Measurements from ENCODE around the gene MAST1. TPM values are rescaled to one million over a fixed set of nuclear protein-coding genes. Genes with fewer than 3 reads are reported as not detected.

The MAST1 gene
- total and polyA plus RNA-seq, 7 donors, result 0.09 to 0.13 (median 0.10) TPM; not detected in 4

DNA sequence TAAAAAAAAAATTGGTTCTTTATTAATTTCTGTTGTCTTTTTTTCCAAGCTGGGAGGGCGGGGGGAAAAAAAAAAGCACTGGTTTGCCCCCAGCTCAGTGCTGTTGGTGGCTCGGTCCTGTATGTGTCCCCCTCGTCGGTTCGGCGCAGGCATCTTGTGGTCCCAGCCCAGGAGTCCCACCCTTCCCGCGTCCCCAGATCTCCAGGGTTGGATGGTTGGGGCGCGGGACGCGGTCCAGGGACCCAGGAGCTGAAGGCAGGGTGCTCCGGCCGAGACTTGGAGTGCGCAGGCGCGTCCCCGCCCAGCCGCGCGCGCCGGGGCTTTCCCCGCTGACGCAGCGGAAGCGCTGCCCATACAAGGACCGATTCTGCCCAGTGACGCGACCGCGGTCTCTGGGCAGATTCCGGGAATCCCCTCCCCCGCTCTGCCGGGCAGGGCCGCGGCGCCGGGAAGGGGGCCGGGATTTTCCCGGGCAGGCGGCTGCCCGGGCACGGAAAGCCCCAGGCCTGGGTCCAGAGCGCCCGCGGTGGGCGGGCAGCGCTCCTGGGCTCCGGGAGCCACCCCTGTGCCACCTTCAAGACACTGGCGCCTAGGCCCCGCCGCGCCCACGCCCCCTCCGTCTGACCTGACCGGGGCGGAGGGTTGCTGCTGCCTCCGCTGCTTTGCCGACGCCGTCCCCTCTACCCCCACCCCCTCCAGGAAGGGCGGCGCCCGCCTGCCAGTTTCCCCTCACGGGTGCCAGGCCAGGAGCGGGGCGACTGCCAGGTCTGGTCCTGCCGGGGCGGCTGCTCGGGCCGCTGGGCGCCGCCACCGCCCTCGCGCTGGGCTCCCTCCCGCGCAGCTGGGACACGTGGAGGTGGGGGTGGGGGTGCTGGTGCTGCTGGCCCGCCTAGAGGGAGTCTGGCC lies 44.8 kb upstream of the MAST1 start:
- H3K36me3 ChIP-seq (ENCODE audit: insufficient read depth in 1 of 2, low read depth in 1 of 2), result peaks cover 0 to 9% of the 10 kb centered on the region in 2 donors
- intact Hi-C loops (cut with DNase I), result no loop called here
- no peaks in the 10 kb centered on the region for H3K27me3 ChIP-seq (ENCODE audit: insufficient read depth in 3 of 3, low read length in 2 of 3)
- peak; percentile 94 to 97 for DNase-seq
- TF ChIP-seq, protein P1, sequence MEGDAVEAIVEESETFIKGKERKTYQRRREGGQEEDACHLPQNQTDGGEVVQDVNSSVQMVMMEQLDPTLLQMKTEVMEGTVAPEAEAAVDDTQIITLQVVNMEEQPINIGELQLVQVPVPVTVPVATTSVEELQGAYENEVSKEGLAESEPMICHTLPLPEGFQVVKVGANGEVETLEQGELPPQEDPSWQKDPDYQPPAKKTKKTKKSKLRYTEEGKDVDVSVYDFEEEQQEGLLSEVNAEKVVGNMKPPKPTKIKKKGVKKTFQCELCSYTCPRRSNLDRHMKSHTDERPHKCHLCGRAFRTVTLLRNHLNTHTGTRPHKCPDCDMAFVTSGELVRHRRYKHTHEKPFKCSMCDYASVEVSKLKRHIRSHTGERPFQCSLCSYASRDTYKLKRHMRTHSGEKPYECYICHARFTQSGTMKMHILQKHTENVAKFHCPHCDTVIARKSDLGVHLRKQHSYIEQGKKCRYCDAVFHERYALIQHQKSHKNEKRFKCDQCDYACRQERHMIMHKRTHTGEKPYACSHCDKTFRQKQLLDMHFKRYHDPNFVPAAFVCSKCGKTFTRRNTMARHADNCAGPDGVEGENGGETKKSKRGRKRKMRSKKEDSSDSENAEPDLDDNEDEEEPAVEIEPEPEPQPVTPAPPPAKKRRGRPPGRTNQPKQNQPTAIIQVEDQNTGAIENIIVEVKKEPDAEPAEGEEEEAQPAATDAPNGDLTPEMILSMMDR (IDR thresholded peaks at IDR 0.05), result no peak
- 0% methylated on average over 57 to 81 of the region's 81 CpGs for WGBS, 3 donors
- H3K4me1 ChIP-seq, result peaks cover 16% of the 10 kb centered on the region
- peak overlapping the region; percentile 99 for H3K27ac ChIP-seq
- peak overlapping the region; percentile 99 for H3K4me3 ChIP-seq
- H3K9me3 ChIP-seq, result no peaks in the 10 kb centered on the region
- peak; percentile 58 to 73 (median 66) for ATAC-seq

DNA sequence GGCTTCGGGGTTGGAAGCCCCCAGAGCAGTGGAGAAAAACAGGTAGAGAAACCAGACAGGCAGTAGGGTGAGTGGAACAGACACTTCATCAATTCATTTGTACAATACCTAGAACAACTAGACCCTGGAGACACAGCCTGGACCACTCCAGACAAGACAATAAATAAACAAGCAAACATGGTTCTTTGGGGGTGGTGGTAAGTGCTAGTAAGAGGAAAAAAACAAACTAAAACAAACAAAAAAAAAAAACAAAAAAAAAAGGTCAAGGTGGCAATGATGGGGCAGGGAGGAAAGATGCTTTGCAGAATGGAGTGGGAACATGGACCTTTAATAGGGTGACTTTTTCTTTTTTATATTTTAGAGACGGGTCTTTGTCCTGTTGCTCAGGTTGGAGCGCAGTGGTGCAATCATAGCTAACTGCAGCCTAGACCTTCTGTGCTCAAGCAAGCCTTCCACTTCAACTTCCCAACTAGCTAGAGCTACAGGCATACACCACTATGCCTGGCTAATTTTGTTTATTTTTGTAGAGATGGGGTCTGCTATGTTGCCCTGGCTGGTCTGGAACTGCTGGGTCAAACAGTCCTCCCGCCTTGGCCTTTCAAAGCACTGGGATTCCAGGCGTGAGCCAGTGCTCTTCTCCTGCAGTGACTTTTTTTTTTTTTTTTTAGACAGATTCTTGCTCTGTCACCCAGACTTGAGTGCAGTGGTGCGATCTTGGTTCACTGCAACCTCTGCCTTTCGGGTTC lies 43.9 kb upstream of the MAST1 start:
- intact Hi-C loops (cut with DNase I), result no loop called here

DNA sequence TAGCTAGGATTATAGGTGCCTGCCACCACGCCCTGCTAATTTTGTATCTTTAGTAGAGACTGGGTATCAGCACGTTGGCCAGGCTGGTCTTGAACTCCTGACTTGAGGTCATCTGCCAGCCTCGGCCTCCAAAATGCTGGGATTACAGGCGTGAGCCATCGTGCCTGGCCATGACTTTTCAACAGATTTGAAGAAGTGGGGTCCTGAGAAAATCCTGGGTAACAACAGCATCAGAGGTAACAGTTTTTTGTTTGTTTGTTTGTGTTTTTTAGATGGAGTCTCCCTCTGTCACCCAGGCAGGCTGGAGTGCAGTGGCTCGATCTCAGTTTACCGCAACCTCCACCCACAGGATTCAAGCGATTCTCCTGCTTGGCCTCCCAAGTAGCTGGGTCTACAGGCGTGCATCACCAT lies 43.3 kb upstream of the MAST1 start:
- intact Hi-C loops (cut with DNase I), result loop anchor here (5.0 kb wide), 2 partner anchors 33 to 73 kb away; partner anchors contain the start of gene TNPO2 (in 1 of the 2)
- DNase-seq, result peak in 1 of 2 donors; percentile 19
- TF ChIP-seq, protein P1 (IDR thresholded peaks at IDR 0.05), result no peak
- Histone ChIP-seq H3K27me3 (ENCODE audit: insufficient read depth in 3 of 3, low read length in 2 of 3) (no peaks in the 10 kb centered on the region), H3K9me3 (no peaks in the 10 kb centered on the region), H3K27ac (peak overlapping the region; percentile 99), H3K4me3 (no peak overlapping the region), H3K4me1 (peaks cover 10% of the 10 kb centered on the region), H3K36me3 (ENCODE audit: insufficient read depth in 1 of 2, low read depth in 1 of 2) (peaks cover 0 to 23% of the 10 kb centered on the region in 2 donors)
- 89 to 94% (median 91%) methylated on average over 9 of the region's 9 CpGs for WGBS, 3 donors
- no peak for ATAC-seq

More for the DNA sequence above, 43.9 kb upstream of the MAST1 start:
- no peak for DNase-seq
- no peak for ATAC-seq
- peak overlapping the region; percentile 99 for H3K27ac ChIP-seq
- H3K27me3 ChIP-seq (ENCODE audit: insufficient read depth in 3 of 3, low read length in 2 of 3), result no peaks in the 10 kb centered on the region
- peak overlapping the region; percentile 99 for H3K4me3 ChIP-seq
- WGBS, 3 donors, result 70 to 75% (median 71%) methylated on average over 7 of the region's 7 CpGs
- TF ChIP-seq, protein P1 (IDR thresholded peaks at IDR 0.05), result no peak
- H3K36me3 ChIP-seq (ENCODE audit: insufficient read depth in 1 of 2, low read depth in 1 of 2), result peaks cover 0 to 17% of the 10 kb centered on the region in 2 donors
- peaks cover 10% of the 10 kb centered on the region for H3K4me1 ChIP-seq
- no peaks in the 10 kb centered on the region for H3K9me3 ChIP-seq

DNA sequence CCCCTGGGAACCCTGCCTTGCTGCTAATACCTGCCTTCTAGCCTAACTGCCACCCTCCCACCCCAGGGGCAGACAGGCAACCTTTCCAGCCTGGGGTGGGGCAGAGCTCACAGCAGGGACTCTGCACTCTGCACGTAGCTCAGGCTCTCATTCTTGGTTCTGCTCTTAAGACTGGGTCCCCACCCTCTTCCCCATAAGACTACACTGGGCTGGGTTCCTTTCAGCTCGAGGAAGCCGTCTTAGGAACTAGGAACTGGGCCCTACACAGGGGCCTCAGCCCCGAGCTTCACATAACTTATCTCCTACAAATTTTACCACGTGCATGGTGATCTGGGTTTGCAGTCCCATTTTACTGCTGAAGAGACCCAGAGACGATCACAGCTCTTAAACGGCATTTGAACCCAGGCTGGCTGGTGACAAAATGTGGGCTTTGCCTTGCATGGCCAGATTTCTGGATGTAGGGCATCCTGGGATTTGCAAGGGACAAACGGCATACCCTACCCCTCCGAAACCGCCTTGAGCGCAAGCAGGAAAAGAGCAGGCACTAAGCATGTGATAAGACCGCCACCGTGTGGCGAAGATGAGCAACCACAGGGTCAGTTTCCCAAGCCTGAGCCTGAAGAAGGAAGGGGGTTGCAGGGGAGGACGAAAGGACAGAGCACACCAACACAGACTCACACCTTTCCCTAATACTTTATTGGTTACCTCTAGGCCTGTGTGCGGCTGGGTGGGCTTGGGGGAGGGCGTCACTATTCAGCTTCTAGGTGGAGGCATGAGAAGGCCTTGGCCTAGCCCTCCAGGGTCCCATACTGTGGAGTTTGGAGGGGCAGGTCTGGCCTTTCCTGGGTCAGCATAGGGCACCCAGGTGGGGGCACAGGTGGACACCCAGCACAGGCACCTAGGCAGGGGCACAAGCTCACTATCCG lies 41.9 kb upstream of the MAST1 start:
- DNase-seq (peak; percentile 71 to 85), ATAC-seq (peak in 2 of 4 donors; percentile 28 to 40)
- intact Hi-C loops (cut with DNase I), result loop anchor here (1.0 to 5.0 kb wide), 4 partner anchors 19 to 74 kb away; partner anchors contain the start of gene TNPO2 (in 1 of the 2)
- Histone ChIP-seq H3K4me1 (peaks cover 17% of the 10 kb centered on the region), H3K9me3 (no peaks in the 10 kb centered on the region), H3K4me3 (no peak overlapping the region), H3K27me3 (ENCODE audit: insufficient read depth in 3 of 3, low read length in 2 of 3) (no peaks in the 10 kb centered on the region), H3K27ac (peak overlapping the region; percentile 19), H3K36me3 (ENCODE audit: insufficient read depth in 1 of 2, low read depth in 1 of 2) (peaks cover 0 to 31% of the 10 kb centered on the region in 2 donors)
- 11 to 17% (median 11%) methylated on average over 18 of the region's 18 CpGs for WGBS, 3 donors
- TF ChIP-seq, protein P1 (IDR thresholded peaks at IDR 0.05), result peak; percentile 93
